ENCODE results near the gene SPAST. TPM values are rescaled to one million over a fixed set of nuclear protein-coding genes. Genes with fewer than 3 reads are reported as not detected.
A peak's percentile ranks its signal among the peaks of the same experiment; 100 is the strongest.
"Not testable (repeated sequence)": the region's sequence is repeated elsewhere in the genome, so short reads cannot be mapped to it uniquely, and the experiment has no call there.

SPAST gene
- total RNA-seq, 1 donor from 2014 or later = 34.1 TPM

DNA sequence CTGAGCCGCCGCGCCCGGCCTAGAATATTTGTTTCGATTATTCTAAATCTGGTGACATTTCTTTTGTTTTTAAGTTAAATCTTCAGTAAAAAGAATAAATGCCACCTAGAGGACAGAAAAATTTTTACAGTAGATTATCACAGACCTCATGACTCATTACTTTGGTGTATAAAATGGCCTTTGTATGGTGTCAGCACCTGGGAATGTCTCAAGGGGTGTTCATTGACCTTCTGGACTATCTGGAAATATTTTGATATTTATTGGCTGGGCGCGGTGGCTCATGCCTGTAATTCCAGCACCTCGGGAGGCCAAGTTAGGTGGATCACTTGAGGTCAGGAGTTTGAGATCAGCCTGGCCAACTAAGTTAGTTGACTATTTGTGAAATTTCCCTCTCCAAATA lies 72.1 kb downstream of the SPAST start:
- Mint-ChIP-seq H3K9me3 (no peaks in the 10 kb centered on the region), H3K27ac (ENCODE audit: unreplicated experiment) (peak overlapping the region; percentile 78), H3K27me3 (ENCODE audit: low read depth) (no peaks in the 10 kb centered on the region), H3K36me3 (ENCODE audit: low read depth) (peaks cover 11% of the 10 kb centered on the region), H3K4me1 (no peaks in the 10 kb centered on the region), H3K4me3 (no peak overlapping the region)
- DNase-seq (ENCODE audit: low read depth, low spot score) = no peak
- TF ChIP-seq CTCF (conservative IDR thresholded peaks at IDR 0.05) = peak; percentile 52

DNA sequence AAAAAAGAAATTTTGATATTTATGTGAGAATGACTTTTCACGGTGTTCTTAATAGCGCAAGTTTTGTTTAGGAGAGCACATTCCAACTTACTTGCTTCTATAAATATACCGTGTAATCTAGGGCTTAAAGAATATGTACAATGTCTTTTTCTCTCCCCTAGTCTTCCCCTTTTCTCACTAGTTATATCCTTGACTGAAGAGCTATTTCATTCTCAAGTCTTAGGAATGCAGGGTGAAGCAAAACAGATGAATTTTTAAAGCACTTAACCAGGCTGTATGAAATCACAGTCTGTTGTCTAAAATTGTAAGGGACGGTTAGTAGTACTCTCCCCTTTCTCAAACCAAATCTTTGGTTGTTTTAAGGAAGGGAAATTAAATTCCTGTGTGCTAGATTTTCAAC lies 72.7 kb downstream of the SPAST start:
- H3K4me1 Mint-ChIP-seq = no peaks in the 10 kb centered on the region
- H3K9me3 Mint-ChIP-seq = no peaks in the 10 kb centered on the region
- H3K36me3 Mint-ChIP-seq (ENCODE audit: low read depth) = peaks cover 11% of the 10 kb centered on the region
- no peak overlapping the region for H3K4me3 Mint-ChIP-seq
- H3K27ac Mint-ChIP-seq (ENCODE audit: unreplicated experiment) = no peak overlapping the region
- no peaks in the 10 kb centered on the region for H3K27me3 Mint-ChIP-seq (ENCODE audit: low read depth)
- no peak for TF ChIP-seq CTCF (conservative IDR thresholded peaks at IDR 0.05)
- DNase-seq (ENCODE audit: low read depth, low spot score) = no peak

- not testable (repeated sequence) for H3K4me3 Mint-ChIP-seq; DNase-seq (ENCODE audit: low read depth, low spot score); H3K9me3 Mint-ChIP-seq; H3K4me1 Mint-ChIP-seq; H3K27me3 Mint-ChIP-seq (ENCODE audit: low read depth); H3K36me3 Mint-ChIP-seq (ENCODE audit: low read depth); H3K27ac Mint-ChIP-seq (ENCODE audit: unreplicated experiment)
Observed at GRCh38 chr2:32151544-32151943, 88.2 kb downstream of the SPAST start.

- Mint-ChIP-seq H3K36me3 (ENCODE audit: low read depth) (no peaks in the 10 kb centered on the region), H3K4me1 (peaks cover 3% of the 10 kb centered on the region), H3K9me3 (no peaks in the 10 kb centered on the region), H3K27ac (ENCODE audit: unreplicated experiment) (no peak overlapping the region), H3K4me3 (no peak overlapping the region), H3K27me3 (ENCODE audit: low read depth) (no peaks in the 10 kb centered on the region)
- no peak for DNase-seq (ENCODE audit: low read depth, low spot score)
- TF ChIP-seq CTCF (conservative IDR thresholded peaks at IDR 0.05) = no peak
Observed at GRCh38 chr2:32159678-32160077, 96.3 kb downstream of the SPAST start.

DNA sequence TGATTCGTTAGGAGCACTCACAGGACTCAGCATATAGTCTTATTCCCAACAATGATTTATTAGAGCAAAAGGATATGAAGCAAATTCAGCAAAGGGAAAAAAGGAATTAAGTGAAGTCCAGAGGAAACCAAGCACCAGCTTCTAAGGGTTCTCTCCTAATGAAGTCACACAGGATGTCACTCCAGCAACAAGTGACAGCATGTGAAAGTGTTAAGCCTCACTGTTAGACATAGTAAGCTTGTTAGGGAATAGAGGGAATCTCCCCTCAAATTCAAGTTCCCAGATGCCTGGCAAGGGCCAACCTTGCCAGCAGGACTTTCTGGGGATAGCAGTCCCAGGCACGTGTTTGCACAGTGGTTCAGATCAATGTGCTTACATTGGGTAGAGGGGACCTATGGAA lies 97.9 kb downstream of the SPAST start:
- Mint-ChIP-seq H3K4me3 (peak overlapping the region; percentile 50), H3K27me3 (ENCODE audit: low read depth) (no peaks in the 10 kb centered on the region), H3K36me3 (ENCODE audit: low read depth) (no peaks in the 10 kb centered on the region), H3K4me1 (peaks cover 13% of the 10 kb centered on the region), H3K9me3 (no peaks in the 10 kb centered on the region), H3K27ac (ENCODE audit: unreplicated experiment) (no peak overlapping the region)
- TF ChIP-seq CTCF (conservative IDR thresholded peaks at IDR 0.05) = no peak
- DNase-seq (ENCODE audit: low read depth, low spot score) = no peak

- not testable (repeated sequence) for H3K27me3 Mint-ChIP-seq (ENCODE audit: low read depth); H3K27ac Mint-ChIP-seq (ENCODE audit: unreplicated experiment); DNase-seq (ENCODE audit: low read depth, low spot score); H3K36me3 Mint-ChIP-seq (ENCODE audit: low read depth); H3K9me3 Mint-ChIP-seq
- peak overlapping the region; percentile 95 for H3K4me3 Mint-ChIP-seq
- peaks cover 32% of the 10 kb centered on the region for H3K4me1 Mint-ChIP-seq
Observed at GRCh38 chr2:32164254-32164653, 100.9 kb downstream of the SPAST start.

- Mint-ChIP-seq H3K27ac (ENCODE audit: unreplicated experiment) (peak overlapping the region; percentile 99), H3K4me1 (peaks cover 32% of the 10 kb centered on the region), H3K4me3 (peak overlapping the region; percentile 95)
- not testable (repeated sequence) for H3K27me3 Mint-ChIP-seq (ENCODE audit: low read depth); H3K36me3 Mint-ChIP-seq (ENCODE audit: low read depth); H3K9me3 Mint-ChIP-seq; DNase-seq (ENCODE audit: low read depth, low spot score)
Observed at GRCh38 chr2:32165027-32165347, 101.6 kb downstream of the SPAST start.

Measured in neural crest cell (in vitro differentiated cells).